ENCODE results near the gene GRM4.

The GRM4 gene

GRCh38 chr6:34085453-34086170 lies 60.3 kb downstream of the GRM4 start:
- H3K9me3 ChIP-seq = no peaks in the 10 kb centered on the region
- no peak overlapping the region for H3K4me3 ChIP-seq (ENCODE audit: low read depth in 1 of 2, low read length in 1 of 2)
- no peaks in the 10 kb centered on the region for H3K4me1 ChIP-seq (ENCODE audit: control insufficient read depth in 1 of 2, insufficient read depth in 1 of 2, low read depth in 1 of 2, low read length in 1 of 2)
- H3K36me3 ChIP-seq = no peaks in the 10 kb centered on the region
- no peak for TF ChIP-seq CTCF (IDR thresholded peaks at IDR 0.05)
- no peak overlapping the region for H3K27ac ChIP-seq
- no peaks in the 10 kb centered on the region for H3K27me3 ChIP-seq

DNA sequence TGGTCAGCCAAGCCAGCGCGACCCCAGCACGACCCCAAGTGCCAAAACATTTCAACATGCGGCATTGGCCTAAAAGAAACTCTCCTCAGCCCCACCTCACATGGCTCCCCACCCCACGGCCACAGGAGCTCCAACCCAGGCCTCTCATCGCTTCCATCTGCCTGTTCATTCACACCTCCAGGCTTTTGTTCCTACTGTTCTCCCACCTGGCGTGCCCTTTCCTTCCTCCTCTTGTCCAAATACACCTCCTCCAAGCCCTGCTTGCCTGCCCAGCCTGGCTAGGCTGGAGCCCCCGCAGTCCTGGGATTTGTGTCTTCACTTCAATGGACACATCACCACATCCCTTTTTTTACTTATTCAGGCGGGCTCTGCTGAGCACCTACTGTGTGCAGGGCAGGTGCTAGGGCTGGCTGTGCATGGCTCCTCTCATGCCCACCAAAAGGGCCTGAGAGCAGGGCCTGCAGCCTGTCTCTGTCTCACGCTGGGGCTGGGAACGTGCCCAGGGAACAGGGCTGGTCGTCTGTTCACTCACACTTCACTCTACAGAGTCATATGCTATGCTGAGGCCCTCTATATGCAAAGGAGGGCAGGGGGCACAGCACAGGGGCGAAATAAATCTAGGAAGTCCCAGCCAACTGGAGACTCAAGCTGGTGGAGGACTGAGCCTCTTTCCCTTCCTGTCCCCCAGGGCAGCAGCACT lies 61.1 kb downstream of the GRM4 start:
- Histone ChIP-seq H3K27me3 (no peaks in the 10 kb centered on the region), H3K27ac (no peak overlapping the region), H3K36me3 (no peaks in the 10 kb centered on the region), H3K4me1 (ENCODE audit: control insufficient read depth in 1 of 2, insufficient read depth in 1 of 2, low read depth in 1 of 2, low read length in 1 of 2) (no peaks in the 10 kb centered on the region), H3K9me3 (no peaks in the 10 kb centered on the region), H3K4me3 (ENCODE audit: low read depth in 1 of 2, low read length in 1 of 2) (no peak overlapping the region)
- no peak for TF ChIP-seq CTCF (IDR thresholded peaks at IDR 0.05)

GRCh38 chr6:34082864-34083626 lies 62.8 kb downstream of the GRM4 start:
- Histone ChIP-seq H3K36me3 (no peaks in the 10 kb centered on the region), H3K4me3 (ENCODE audit: low read depth in 1 of 2, low read length in 1 of 2) (no peak overlapping the region), H3K4me1 (ENCODE audit: control insufficient read depth in 1 of 2, insufficient read depth in 1 of 2, low read depth in 1 of 2, low read length in 1 of 2) (no peaks in the 10 kb centered on the region), H3K27ac (no peak overlapping the region), H3K9me3 (no peaks in the 10 kb centered on the region), H3K27me3 (no peaks in the 10 kb centered on the region)
- no peak for TF ChIP-seq CTCF (IDR thresholded peaks at IDR 0.05)

- Histone ChIP-seq H3K4me1 (ENCODE audit: control insufficient read depth in 1 of 2, insufficient read depth in 1 of 2, low read depth in 1 of 2, low read length in 1 of 2) (no peaks in the 10 kb centered on the region), H3K27me3 (no peaks in the 10 kb centered on the region), H3K4me3 (ENCODE audit: low read depth in 1 of 2, low read length in 1 of 2) (no peak overlapping the region), H3K9me3 (no peaks in the 10 kb centered on the region), H3K27ac (no peak overlapping the region), H3K36me3 (no peaks in the 10 kb centered on the region)
- no peak for TF ChIP-seq CTCF (IDR thresholded peaks at IDR 0.05)
Measured at GRCh38 chr6:34082348-34082747, 63.5 kb downstream of the GRM4 start.

- H3K9me3 ChIP-seq = no peaks in the 10 kb centered on the region
- no peak for TF ChIP-seq CTCF (IDR thresholded peaks at IDR 0.05)
- H3K27ac ChIP-seq = no peak overlapping the region
- no peaks in the 10 kb centered on the region for H3K4me1 ChIP-seq (ENCODE audit: control insufficient read depth in 1 of 2, insufficient read depth in 1 of 2, low read depth in 1 of 2, low read length in 1 of 2)
- no peaks in the 10 kb centered on the region for H3K36me3 ChIP-seq
- no peak overlapping the region for H3K4me3 ChIP-seq (ENCODE audit: low read depth in 1 of 2, low read length in 1 of 2)
- no peaks in the 10 kb centered on the region for H3K27me3 ChIP-seq
Measured at GRCh38 chr6:34080357-34080756, 65.5 kb downstream of the GRM4 start.

Data from neutrophil (primary cell).